Panc1 (cell line): Measurements from ENCODE around the gene CREB1. TPM values are rescaled to one million over a fixed set of nuclear protein-coding genes. Genes with fewer than 3 reads are reported as not detected.
"Not testable (repeated sequence)": the region's sequence is repeated elsewhere in the genome, so short reads cannot be mapped to it uniquely, and the experiment has no call there.

Experiments used
- ATAC-seq: fragments of 200-7000 bp; cut with Tn5 transposase; 2 replicates; pipeline ENCODE4 v1.9.1; 2020; ENCODE audit warnings: mild to moderate bottlenecking, moderate library complexity
- BruUV-seq: library from RNA; stranded (reverse); fragments of 400-500 nt; replicated peaks from 2 replicates; lab custom pipeline; 2021; lab: Mats Ljungman, UMichigan
- CTCF ChIA-PET: fragments of 300-600 bp; sonication (Branson Sonifier 250); formaldehyde crosslinking; loops from one replicate; lab custom pipeline; 2022; ENCODE audit warnings: antibody characterized with exemption; lab: Charles Lee
- POLR2A ChIA-PET: fragments of 300-600 bp; sonication (Branson Sonifier 250); formaldehyde crosslinking; loops from one replicate; lab custom pipeline; 2022; ENCODE audit warnings: antibody characterized with exemption; lab: Charles Lee
- DNase-seq: peaks from one replicate; pipeline ENCODE4 v3.0.0-alpha.2; 2010; ENCODE audit warnings: low read depth, low spot score
- H3K27ac ChIP-seq: 2 replicates; pipeline ENCODE4 v1.5.1; 2011; ENCODE audit warnings: mild to moderate bottlenecking, low read length, inconsistent platforms
- H3K27me3 ChIP-seq: fragments of 200-500 bp; sonication (Bioruptor generic); 2 replicates; pipeline ENCODE4 v1.6.0; 2014; ENCODE audit warnings: low read length, inconsistent platforms; ENCODE audit not compliant: control insufficient read depth, insufficient read depth
- H3K36me3 ChIP-seq: fragments of 200-500 bp; sonication (Bioruptor generic); 2 replicates; pipeline ENCODE4 v1.5.1; 2014; ENCODE audit warnings: inconsistent platforms, mild to moderate bottlenecking, low read length, moderate library complexity; ENCODE audit not compliant: control insufficient read depth, insufficient read depth
- H3K4me1 ChIP-seq: 2 replicates; pipeline ENCODE4 v1.5.1; 2011; ENCODE audit warnings: inconsistent platforms, mild to moderate bottlenecking, low read length, moderate library complexity; ENCODE audit not compliant: control insufficient read depth, insufficient read depth
- H3K4me3 ChIP-seq, 2 experiments: 2 replicates each; pipeline ENCODE4 v1.5.1; 2011 to 2012; ENCODE audit warnings: low read depth in 2 of 2, low read length in 2 of 2, mild to moderate bottlenecking in 2 of 2, inconsistent platforms in 1 of 2, moderate library complexity in 1 of 2
- H3K9me3 ChIP-seq: fragments of 200-500 bp; sonication (Bioruptor generic); 2 replicates; pipeline ENCODE4 v1.5.1; 2014; ENCODE audit warnings: low read depth, mild to moderate bottlenecking, inconsistent platforms, low read length, moderate library complexity; ENCODE audit not compliant: control insufficient read depth, insufficient read depth
- SIN3A ChIP-seq: IDR thresholded peaks from 2 replicates; pipeline ENCODE4 v1.6.1; 2012; ENCODE audit warnings: low read depth, mild to moderate bottlenecking, low read length, moderate library complexity, borderline replicate concordance; ENCODE audit not compliant: insufficient read depth
- in situ Hi-C: cut with HindIII; loops from 2 replicates; pipeline ENCODE4 v1.10.0; 2016; ENCODE audit warnings: low sequenced_read_pairs, low pct_unique_long_range_greater_than_20kb
- intact Hi-C: fragments of 100-400 bp; cut with micrococcal nuclease; formaldehyde crosslinking; loops from one replicate; pipeline ENCODE4 v1.10.0; 2022; ENCODE audit not compliant: unreplicated experiment
- total RNA-seq: library from RNA; stranded (reverse); gene quantifications from one replicate; pipeline ENCODE4 v1.2.1, GENCODE V29; 2021; ENCODE audit not compliant: unreplicated experiment
- TF ChIP-seq, protein P1 (sequence below): fragments of 450-650 bp; IDR thresholded peaks from 2 replicates; pipeline ENCODE4 v1.5.1; 2017; ENCODE audit warnings: mild to moderate bottlenecking

CREB1 gene
- total RNA-seq, 1 experiment from 2014 or later: 31.1 TPM

DNA sequence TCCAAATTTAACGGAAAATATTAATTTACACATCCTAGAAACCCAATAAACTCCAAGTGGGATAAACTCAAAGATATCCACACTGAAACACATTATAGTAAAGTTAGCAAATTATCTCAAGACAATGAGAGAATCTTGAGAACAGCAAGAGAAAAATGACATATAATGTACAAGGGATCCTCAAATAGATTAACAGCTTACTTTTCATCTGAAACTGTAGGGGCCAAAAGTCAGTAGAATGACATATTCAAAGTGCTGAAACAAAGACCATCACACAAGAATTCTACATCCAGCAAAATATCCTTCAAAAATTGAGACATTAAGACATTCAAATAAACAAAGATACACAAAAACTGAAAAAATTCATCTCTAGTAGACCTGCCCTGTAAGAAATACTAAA, 114.1 kb downstream of the CREB1 start:
- BruUV-seq: no TSS peak
- in situ Hi-C loops: no loop called here
- CTCF ChIA-PET: no interaction called here

DNA sequence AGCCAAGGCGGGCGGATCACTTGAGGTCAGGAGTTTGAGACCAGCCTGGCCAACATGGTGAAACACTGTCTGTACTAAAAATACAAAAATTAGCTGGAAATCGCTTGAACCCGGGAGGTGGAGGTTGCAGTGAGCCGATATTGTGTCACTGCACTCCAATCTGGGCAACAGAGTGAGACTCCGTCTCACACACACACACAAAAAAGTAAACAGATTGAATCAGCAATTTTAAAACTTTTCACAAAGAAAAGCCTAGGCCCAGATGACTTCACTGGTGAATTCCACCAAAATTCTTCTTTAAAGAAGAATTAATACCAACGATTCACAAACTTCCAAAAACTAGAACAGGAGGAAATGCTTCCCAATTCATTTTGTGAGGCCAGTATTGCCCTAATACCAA, 116.8 kb downstream of the CREB1 start:
- CTCF ChIA-PET, H3K27ac ChIP-seq, H3K27me3 ChIP-seq, ATAC-seq, BruUV-seq, intact Hi-C loops, POLR2A ChIA-PET, in situ Hi-C loops, H3K36me3 ChIP-seq, H3K9me3 ChIP-seq, H3K4me1 ChIP-seq, DNase-seq, H3K4me3 ChIP-seq: not testable (repeated sequence)

More for the DNA sequence above, 114.1 kb downstream of the CREB1 start:
- Histone ChIP-seq H3K4me3 (no peak overlapping the region), H3K27me3 (no peaks in the 10 kb centered on the region), H3K4me1 (no peaks in the 10 kb centered on the region), H3K27ac (no peak overlapping the region), H3K36me3 (no peaks in the 10 kb centered on the region), H3K9me3 (no peaks in the 10 kb centered on the region)
- TF ChIP-seq, protein P1, sequence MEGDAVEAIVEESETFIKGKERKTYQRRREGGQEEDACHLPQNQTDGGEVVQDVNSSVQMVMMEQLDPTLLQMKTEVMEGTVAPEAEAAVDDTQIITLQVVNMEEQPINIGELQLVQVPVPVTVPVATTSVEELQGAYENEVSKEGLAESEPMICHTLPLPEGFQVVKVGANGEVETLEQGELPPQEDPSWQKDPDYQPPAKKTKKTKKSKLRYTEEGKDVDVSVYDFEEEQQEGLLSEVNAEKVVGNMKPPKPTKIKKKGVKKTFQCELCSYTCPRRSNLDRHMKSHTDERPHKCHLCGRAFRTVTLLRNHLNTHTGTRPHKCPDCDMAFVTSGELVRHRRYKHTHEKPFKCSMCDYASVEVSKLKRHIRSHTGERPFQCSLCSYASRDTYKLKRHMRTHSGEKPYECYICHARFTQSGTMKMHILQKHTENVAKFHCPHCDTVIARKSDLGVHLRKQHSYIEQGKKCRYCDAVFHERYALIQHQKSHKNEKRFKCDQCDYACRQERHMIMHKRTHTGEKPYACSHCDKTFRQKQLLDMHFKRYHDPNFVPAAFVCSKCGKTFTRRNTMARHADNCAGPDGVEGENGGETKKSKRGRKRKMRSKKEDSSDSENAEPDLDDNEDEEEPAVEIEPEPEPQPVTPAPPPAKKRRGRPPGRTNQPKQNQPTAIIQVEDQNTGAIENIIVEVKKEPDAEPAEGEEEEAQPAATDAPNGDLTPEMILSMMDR: no peak
- TF ChIP-seq SIN3A: no peak
- no peak for DNase-seq
- ATAC-seq: no peak
- POLR2A ChIA-PET: interaction anchor here (0.5 kb wide), 1 partner anchor 42 kb away, joined by 10 read pairs; no protein-coding TSS in a partner anchor
- intact Hi-C loops: no loop called here

Other genes with a start within 250 kb of the CREB1 start
- 20.9 TPM for gene METTL21A, start 95.4 kb downstream of the CREB1 start, total RNA-seq
- gene CCNYL1, start 181.7 kb downstream of the CREB1 start, total RNA-seq: 31.4 TPM
- gene FZD5, start 239.9 kb downstream of the CREB1 start, total RNA-seq: 9.4 TPM